MCF 10A (cell line): ENCODE measurements around the gene SART3. TPM values are rescaled to one million over a fixed set of nuclear protein-coding genes. Genes with fewer than 3 reads are reported as not detected.
A peak's percentile ranks its signal among the peaks of the same experiment; 100 is the strongest.
"Not testable (repeated sequence)": the region's sequence is repeated elsewhere in the genome, so short reads cannot be mapped to it uniquely, and the experiment has no call there.

Experiments used
- BruUV-seq: library from RNA; stranded (reverse); fragments of 400-500 nt; replicated peaks from 2 replicates; lab custom pipeline; 2021; lab: Mats Ljungman, UMichigan
- CTCF ChIA-PET: fragments of 300-600 bp; sonication (Branson Sonifier 250); formaldehyde crosslinking; extraction: SDS; loops from one replicate; lab custom pipeline; 2021; ENCODE audit warnings: antibody characterized with exemption, inconsistent platforms; lab: Yijun Ruan, JAX
- POLR2A ChIA-PET: fragments of 300-600, 350-650 bp; sonication (Branson Sonifier 250); formaldehyde crosslinking; extraction: SDS; loops from one replicate; lab custom pipeline; 2020; ENCODE audit warnings: antibody characterized with exemption, inconsistent platforms; lab: Yijun Ruan, JAX
- DNase-seq: peaks from one replicate; pipeline ENCODE4 v3.0.0-alpha.2; 2018; ENCODE audit not compliant: unreplicated experiment
- H3K27ac Mint-ChIP-seq: one replicate; pipeline ENCODE4 v1.8.0; 2022; ENCODE audit warnings: mild to moderate bottlenecking, low read depth, mixed read lengths; ENCODE audit not compliant: unreplicated experiment
- H3K27me3 Mint-ChIP-seq: one replicate; pipeline ENCODE4 v1.8.0; 2022; ENCODE audit warnings: mixed read lengths; ENCODE audit not compliant: insufficient read depth, unreplicated experiment
- H3K36me3 Mint-ChIP-seq: one replicate; pipeline ENCODE4 v1.8.0; 2022; ENCODE audit warnings: mild to moderate bottlenecking, moderate library complexity, mixed read lengths; ENCODE audit not compliant: insufficient read depth, unreplicated experiment
- H3K4me1 Mint-ChIP-seq: one replicate; pipeline ENCODE4 v1.8.0; 2022; ENCODE audit warnings: mixed read lengths; ENCODE audit not compliant: insufficient read depth, unreplicated experiment
- H3K4me3 Mint-ChIP-seq: one replicate; pipeline ENCODE4 v1.8.0; 2022; ENCODE audit warnings: mild to moderate bottlenecking, moderate library complexity, mixed read lengths; ENCODE audit not compliant: unreplicated experiment
- H3K9me3 Mint-ChIP-seq: one replicate; pipeline ENCODE4 v1.8.0; 2022; ENCODE audit warnings: mixed read lengths; ENCODE audit not compliant: unreplicated experiment
- CTCF ChIP-seq: fragments of 200-600 bp; IDR thresholded peaks from one replicate; pipeline ENCODE4 v1.8.0; 2022; ENCODE audit warnings: antibody characterized with exemption, mild to moderate bottlenecking; ENCODE audit not compliant: unreplicated experiment
- intact Hi-C: fragments of 100-400 bp; cut with micrococcal nuclease; formaldehyde crosslinking; loops from 2 replicates; pipeline ENCODE4 v1.14.1; 2022
- total RNA-seq: library from RNA; stranded (reverse); gene quantifications from 2 replicates; pipeline ENCODE4 v1.2.3, GENCODE V29; 2022

SART3 gene
- total RNA-seq, 1 experiment from 2014 or later = 73.4 TPM

- H3K27me3 Mint-ChIP-seq = peaks cover 54% of the 10 kb centered on the region
- intact Hi-C loops = no loop called here
- BruUV-seq = no TSS peak
Measured at GRCh38 chr12:108495823-108496579, 65.0 kb downstream of the SART3 start.

GRCh38 chr12:108495054-108495453 lies 65.9 kb downstream of the SART3 start:
- peak; percentile 66 for DNase-seq
- H3K27me3 Mint-ChIP-seq = peaks cover 52% of the 10 kb centered on the region
- BruUV-seq = no TSS peak
- peak; percentile 50 for TF ChIP-seq CTCF
- ChIA-PET POLR2A (no interaction called here), CTCF (interaction anchor here (0.6 to 1.9 kb wide), 6 partner anchors 9 to 545 kb away, joined by 3 to 6 read pairs (median 4); no protein-coding TSS in a partner anchor)
- no peaks in the 10 kb centered on the region for H3K4me1 Mint-ChIP-seq
- H3K27ac Mint-ChIP-seq = no peak overlapping the region
- H3K4me3 Mint-ChIP-seq = no peak overlapping the region
- intact Hi-C loops = no loop called here
- H3K36me3 Mint-ChIP-seq = peaks cover 7% of the 10 kb centered on the region
- peaks cover 8% of the 10 kb centered on the region for H3K9me3 Mint-ChIP-seq

More at GRCh38 chr12:108495823-108496579, 65.0 kb downstream of the SART3 start:
- H3K4me1 Mint-ChIP-seq = no peaks in the 10 kb centered on the region
- no peak overlapping the region for H3K4me3 Mint-ChIP-seq
- ChIA-PET POLR2A (no interaction called here), CTCF (interaction anchor here (0.6 to 1.9 kb wide), 7 partner anchors 10 to 821 kb away, joined by 3 to 6 read pairs (median 3); no protein-coding TSS in a partner anchor)
- H3K9me3 Mint-ChIP-seq = peaks cover 8% of the 10 kb centered on the region
- no peak overlapping the region for H3K27ac Mint-ChIP-seq
- TF ChIP-seq CTCF = no peak
- DNase-seq = no peak
- peaks cover 7% of the 10 kb centered on the region for H3K36me3 Mint-ChIP-seq

GRCh38 chr12:108491256-108491655 lies 69.7 kb downstream of the SART3 start:
- Mint-ChIP-seq H3K36me3 (no peaks in the 10 kb centered on the region), H3K4me3 (no peak overlapping the region), H3K27me3 (peaks cover 40% of the 10 kb centered on the region), H3K4me1 (no peaks in the 10 kb centered on the region), H3K27ac (no peak overlapping the region), H3K9me3 (no peaks in the 10 kb centered on the region)
- ChIA-PET CTCF (interaction anchor here (0.6 to 1.3 kb wide), 4 partner anchors 21 to 573 kb away, joined by 3 to 4 read pairs (median 3); no protein-coding TSS in a partner anchor), POLR2A (no interaction called here)
- no peak for TF ChIP-seq CTCF
- DNase-seq = no peak
- intact Hi-C loops = no loop called here
- no TSS peak for BruUV-seq

- BruUV-seq, H3K27me3 Mint-ChIP-seq, intact Hi-C loops, H3K4me3 Mint-ChIP-seq, H3K36me3 Mint-ChIP-seq, DNase-seq, POLR2A ChIA-PET, H3K27ac Mint-ChIP-seq, H3K9me3 Mint-ChIP-seq, CTCF ChIA-PET: not testable (repeated sequence)
- peaks cover 14% of the 10 kb centered on the region for H3K4me1 Mint-ChIP-seq
Measured at GRCh38 chr12:108487029-108487428, 73.9 kb downstream of the SART3 start.

GRCh38 chr12:108485371-108485770 lies 75.6 kb downstream of the SART3 start:
- H3K36me3 Mint-ChIP-seq, H3K27ac Mint-ChIP-seq, H3K27me3 Mint-ChIP-seq, POLR2A ChIA-PET, intact Hi-C loops, DNase-seq, H3K4me3 Mint-ChIP-seq, BruUV-seq, H3K9me3 Mint-ChIP-seq: not testable (repeated sequence)
- CTCF ChIA-PET = interaction anchor here (1.3 to 1.5 kb wide), 2 partner anchors 10 to 29 kb away, joined by 3 to 6 read pairs; no protein-coding TSS in a partner anchor
- H3K4me1 Mint-ChIP-seq = peaks cover 14% of the 10 kb centered on the region
